Stimulated activated CD4-positive, alpha-beta T cell treated with anti-CD3 and anti-CD28 coated beads, Interleukin-4, amount 100 ng/mL, for 24 hours (primary cell): ENCODE results near the gene GCAT.

Source experiments
- DNase-seq: peaks from one replicate; pipeline ENCODE4 v3.0.0-alpha.2; 2020

The GCAT gene

GRCh38 chr22:37811867-37812266, 4.1 kb downstream of the GCAT start:
- no peak for DNase-seq

DNA sequence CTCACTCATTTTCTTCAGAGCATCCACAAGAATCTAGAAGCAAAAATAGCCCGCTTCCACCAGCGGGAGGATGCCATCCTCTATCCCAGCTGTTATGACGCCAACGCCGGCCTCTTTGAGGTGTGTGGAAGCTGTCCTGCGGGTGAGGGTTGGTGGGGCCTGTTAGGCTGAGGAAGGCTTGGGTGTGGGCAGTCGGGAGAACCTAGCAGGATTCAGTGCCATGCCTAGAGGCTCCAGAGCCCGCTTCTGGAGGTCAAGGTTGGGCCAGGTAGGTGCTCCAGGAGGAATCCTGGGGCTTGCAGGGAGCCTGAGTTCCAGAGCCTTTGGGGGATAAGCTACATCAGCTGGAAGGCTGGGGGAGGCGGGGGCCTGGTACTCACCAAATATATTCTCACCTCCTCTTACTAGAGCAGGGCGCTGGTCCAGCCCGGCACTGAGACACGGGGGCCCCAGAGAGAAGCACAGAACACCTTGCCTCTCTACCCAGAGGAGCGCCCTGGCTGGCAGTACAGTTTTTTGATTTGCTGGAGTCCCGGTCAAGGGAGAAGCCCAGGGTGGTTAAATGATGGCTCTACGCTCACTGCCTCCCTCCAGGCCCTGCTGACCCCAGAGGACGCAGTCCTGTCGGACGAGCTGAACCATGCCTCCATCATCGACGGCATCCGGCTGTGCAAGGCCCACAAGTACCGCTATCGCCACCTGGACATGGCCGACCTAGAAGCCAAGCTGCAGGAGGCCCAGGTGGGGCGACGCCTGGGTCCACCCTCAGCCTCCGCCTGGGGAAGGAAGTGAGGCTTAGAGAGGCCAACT, 5.3 kb downstream of the GCAT start:
- no peak for DNase-seq

DNA sequence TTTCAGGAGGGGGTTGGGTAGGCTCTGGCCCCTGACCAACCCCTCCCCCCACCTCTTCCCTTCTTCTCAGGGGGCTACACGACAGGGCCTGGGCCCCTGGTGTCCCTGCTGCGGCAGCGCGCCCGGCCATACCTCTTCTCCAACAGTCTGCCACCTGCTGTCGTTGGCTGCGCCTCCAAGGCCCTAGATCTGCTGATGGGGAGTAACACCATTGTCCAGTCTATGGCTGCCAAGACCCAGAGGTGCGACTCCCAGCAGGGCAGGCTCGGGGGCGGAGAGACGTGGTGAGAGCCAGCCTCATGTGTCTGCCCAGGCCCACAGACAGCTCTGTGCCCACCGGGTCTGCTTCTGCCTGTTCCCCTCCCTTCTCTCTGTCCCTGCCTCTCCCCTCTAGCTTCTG, 7.9 kb downstream of the GCAT start:
- DNase-seq, result no peak

- DNase-seq, result no peak
These were observed 8.9 kb downstream of the GCAT start for GRCh38 chr22:37816543-37817180.

- peak; percentile 84 for DNase-seq
These were observed 10.1 kb downstream of the GCAT start for GRCh38 chr22:37817705-37818408.

DNA sequence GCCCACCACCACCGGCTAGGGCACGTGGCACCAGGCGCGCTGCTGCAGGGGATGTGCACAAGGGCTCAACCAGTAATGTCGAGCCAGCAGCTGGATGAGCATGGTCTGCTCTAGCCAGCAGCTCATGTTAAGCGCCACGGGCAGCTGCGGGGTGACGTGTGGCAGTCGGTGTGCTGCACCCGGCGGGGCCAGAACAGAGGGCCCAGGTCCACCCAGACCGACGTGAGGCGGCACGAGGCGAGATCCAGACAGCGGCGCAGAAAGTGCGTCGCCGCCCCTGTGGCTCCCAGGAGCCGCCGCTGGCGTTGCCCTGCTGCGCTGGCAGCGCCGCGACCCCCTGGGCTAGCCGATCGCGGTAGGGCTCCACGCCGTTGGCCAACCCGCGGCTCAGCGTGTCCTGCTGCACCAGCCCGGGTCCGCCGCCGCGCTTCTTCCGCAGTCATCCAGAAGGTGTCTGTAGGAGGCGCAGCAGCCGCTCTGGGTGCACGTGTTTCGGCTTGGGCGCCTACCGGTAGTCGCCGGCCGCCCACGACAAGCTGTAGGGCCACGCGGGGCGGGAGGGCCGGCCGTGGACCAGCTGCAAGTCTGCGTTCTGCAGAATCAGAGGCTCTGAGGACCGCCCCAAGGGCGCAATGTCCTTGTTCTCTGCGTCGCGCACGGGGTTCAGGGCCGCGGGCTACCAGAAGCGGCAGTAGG, 10.8 kb downstream of the GCAT start:
- DNase-seq, result peak; percentile 65

DNA sequence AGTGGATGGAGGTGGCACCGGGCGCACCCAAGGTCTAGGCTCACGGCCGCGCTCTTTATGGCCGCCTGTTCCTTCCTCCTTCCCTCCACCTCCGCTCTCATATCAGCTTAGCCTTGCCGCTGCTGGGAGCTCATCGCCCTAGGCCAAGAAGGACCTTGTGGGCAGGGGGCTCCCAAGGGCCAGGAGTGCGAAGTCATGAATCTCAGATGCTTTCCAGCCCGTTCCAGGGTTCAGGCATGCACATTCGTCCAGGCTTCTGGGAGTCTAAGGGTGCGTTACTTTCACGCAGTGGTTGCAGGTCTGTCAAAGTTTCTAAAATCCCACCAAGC, 11.3 kb downstream of the GCAT start:
- DNase-seq, result no peak

- DNase-seq, result no peak
These were observed 12.6 kb downstream of the GCAT start for GRCh38 chr22:37820350-37820749.

DNA sequence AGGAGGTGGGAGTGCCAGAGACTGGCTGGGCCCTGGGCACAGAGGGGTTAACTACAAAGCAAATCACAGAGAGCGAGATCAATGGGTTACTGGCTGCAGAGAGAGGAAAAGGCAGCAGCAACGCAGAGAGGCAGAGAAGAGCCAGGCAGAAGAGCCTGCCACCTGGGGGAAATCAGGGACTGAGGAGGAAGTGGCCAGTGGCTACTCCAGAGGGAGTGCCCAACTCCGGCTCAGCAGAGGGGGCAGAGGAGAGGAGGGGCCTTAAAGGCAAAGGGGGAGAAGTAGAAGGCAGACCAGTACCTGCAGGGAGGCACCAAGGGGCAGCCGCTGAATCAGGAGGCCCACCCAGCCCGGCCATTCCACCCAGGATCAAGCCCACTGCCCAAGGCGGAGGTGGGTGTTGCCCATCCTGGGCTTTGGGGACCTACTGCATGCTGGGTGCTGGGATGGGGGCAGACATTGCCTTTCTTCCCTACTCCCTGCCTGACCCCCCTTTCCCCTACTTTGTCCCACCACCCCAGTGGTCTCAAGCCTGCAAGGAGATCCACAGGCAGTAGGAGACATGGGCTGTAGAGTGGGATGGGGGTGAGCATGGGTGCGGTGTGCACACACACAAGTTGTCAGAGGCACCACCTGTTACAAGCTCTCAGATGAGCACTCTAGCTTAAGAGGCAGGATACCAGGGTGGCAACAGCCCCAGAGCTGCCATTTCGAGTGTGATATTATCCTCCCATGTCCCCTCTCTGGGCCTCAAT, 14.5 kb downstream of the GCAT start:
- DNase-seq, result no peak

- no peak for DNase-seq
These were observed 15.6 kb downstream of the GCAT start, which contains the start of gene GALR3 for GRCh38 chr22:37823134-37823985. GALR3 (plus strand) TSS chr22:37823382; CDS start chr22:37823407, 25 bp downstream.

DNA sequence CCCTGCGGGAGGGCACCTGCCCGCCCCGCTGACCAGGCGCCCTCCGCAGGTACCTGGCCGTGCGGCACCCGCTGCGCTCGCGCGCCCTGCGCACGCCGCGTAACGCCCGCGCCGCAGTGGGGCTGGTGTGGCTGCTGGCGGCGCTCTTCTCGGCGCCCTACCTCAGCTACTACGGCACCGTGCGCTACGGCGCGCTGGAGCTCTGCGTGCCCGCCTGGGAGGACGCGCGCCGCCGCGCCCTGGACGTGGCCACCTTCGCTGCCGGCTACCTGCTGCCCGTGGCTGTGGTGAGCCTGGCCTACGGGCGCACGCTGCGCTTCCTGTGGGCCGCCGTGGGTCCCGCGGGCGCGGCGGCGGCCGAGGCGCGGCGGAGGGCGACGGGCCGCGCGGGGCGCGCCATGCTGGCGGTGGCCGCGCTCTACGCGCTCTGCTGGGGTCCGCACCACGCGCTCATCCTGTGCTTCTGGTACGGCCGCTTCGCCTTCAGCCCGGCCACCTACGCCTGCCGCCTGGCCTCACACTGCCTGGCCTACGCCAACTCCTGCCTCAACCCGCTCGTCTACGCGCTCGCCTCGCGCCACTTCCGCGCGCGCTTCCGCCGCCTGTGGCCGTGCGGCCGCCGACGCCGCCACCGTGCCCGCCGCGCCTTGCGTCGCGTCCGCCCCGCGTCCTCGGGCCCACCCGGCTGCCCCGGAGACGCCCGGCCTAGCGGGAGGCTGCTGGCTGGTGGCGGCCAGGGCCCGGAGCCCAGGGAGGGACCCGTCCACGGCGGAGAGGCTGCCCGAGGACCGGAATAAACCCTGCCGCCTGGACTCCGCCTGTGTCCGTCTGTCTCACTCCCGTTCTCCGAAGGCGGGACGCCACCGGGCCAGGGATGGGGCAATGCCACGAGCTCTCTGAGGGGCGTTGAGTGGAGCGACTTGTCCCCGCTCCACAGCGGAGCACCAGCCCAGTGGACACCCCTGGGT, 17.2 kb downstream of the GCAT start:
- no peak for DNase-seq

GRCh38 chr22:37827056-37827455, 19.3 kb downstream of the GCAT start:
- DNase-seq, result no peak

DNA sequence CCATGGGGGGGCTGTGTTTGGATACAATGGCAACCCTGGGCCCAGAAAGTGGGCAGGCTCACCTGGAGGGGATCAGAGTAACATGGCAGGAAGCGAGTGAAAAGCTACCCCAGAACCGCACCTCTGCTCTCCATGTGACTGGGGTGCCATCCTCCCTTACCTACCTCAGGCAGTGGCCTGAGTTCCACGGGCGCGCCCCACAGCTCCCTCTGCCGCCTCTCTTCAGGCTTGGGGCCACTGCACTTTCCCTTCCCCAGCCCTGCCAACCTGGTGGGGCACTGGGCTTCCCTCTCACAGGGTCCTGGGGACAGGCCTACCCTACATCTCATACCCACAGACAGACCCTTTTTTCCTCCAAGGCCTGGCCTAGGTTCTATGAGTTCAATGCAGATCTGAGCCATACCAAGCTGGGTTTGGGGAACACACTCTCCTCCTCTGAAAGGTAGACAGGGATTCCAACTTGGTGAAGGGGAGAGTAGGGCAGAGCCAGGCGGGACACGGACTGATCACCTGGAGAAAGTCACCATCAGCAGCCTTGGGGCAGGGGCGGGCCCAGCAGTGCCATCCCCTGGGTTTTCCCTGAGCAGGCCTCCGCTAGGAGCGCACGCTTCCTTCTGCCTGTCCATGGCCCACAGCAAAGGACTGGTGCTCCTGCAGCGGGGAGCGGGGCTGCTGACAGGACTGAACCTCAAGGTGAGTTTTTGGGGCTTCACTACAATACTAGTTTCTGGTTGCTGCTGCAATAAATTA, 22.5 kb downstream of the GCAT start:
- no peak for DNase-seq

DNA sequence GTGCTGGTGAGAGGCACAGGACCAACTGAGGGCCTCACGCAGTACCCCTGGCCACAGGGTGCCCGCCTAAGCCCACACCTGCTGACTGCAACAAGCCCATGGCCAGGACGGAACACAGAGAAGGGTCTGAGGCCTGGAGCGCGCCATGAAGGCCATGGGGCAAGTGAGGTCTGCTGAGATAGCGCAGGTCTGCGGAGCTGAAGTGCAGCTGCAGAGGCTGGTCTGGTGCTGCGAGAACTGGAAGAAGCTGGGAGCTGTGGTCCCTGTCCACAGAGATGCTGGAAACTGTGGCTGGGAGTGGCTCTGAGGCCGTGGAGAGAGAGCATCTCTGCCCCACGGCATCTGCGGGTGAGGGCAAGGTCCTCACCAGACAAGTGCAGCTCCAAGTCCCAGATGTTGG, 23.7 kb downstream of the GCAT start:
- no peak for DNase-seq

- DNase-seq, result no peak
These were observed 24.5 kb downstream of the GCAT start for GRCh38 chr22:37832022-37832857.

DNA sequence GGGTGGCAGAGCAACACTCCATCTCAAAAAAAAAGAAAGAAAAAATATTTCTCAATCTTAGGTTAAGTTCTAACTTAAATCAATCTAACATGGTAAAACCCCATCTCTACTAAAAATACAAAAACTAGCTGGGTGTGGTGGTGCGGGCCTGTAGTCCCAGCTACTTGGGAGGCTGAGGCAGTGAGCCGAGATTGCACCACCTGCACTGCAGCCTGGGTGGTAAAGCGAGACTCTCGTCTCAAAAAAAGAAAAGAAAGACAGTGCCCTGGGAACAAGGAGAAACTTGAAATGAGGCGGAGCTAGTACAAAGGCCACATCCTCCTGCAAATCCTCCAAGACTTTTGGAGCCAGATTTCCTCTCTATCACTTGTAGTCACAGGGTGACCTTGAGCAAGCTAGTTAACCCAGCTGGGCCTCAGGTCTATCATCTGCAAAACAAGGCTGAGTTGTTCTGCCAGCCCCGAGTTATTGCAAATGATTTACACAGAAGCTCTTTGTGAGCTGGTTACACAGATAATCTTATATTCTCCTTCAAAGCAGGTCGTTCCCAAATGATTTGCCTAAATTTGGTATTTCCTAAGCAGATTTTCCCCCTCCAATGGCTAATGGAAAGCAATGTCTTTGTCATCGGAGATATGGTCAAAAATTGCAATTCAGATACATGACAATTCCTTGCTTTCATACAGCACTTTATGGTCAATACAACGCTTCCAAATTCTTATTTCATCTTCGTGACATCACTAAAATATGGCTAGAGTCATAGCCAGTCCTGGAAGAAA, 34.5 kb downstream of the GCAT start:
- no peak for DNase-seq

DNA sequence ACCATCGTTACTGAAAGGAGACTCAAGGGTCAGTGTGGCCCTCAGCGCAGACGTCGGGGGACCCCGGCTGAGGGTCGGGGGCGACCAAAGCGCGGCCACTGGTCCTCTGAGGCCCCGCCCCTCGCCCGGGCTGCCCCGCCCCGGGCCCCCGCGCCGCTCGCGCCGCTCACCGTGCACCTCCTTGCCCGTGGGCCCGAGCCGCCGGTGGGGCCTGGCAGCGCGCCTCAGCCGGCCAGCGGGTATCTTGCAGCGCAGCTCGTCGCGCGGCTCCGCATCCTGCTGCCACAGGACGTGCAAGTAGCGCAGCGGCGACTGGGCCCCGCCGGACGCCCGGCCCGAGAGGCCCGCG, 36.0 kb downstream of the GCAT start:
- DNase-seq, result peak; percentile 47

- DNase-seq, result no peak
These were observed 37.2 kb downstream of the GCAT start for GRCh38 chr22:37844904-37845329.
